DOHH2 (cell line): ENCODE data around the gene APOA1.

Source experiments
- CTCF ChIP-seq: fragments of 200-600 bp; sonication (generic); IDR thresholded peaks from one replicate; pipeline ENCODE4 v1.5.1; 2014; ENCODE audit warnings: antibody characterized with exemption, mild to moderate bottlenecking, low read depth, low read length; ENCODE audit not compliant: poor library complexity, severe bottlenecking
- EZH2phosphoT487 ChIP-seq: fragments of 200-600 bp; sonication (generic); IDR thresholded peaks from 2 replicates; pipeline ENCODE4 v1.6.1; 2017; ENCODE audit warnings: borderline replicate concordance, mild to moderate bottlenecking, antibody characterized with exemption, low read length, moderate library complexity, mixed read lengths

GRCh38 chr11:116861539-116861938 is 24.1 kb upstream of the APOA1 start:
- TF ChIP-seq EZH2phosphoT487 (no peak), CTCF (no peak)
